ENCODE data around the gene MAPK7. TPM values are rescaled to one million over a fixed set of nuclear protein-coding genes. Genes with fewer than 3 reads are reported as not detected.

Gene MAPK7
- total and polyA plus RNA-seq, 10 of the 15 experiments (the other 5 are each of a cell fraction or from before 2014, with no cell fraction given) = 0.37 to 13.5 (median 5.6) TPM

DNA sequence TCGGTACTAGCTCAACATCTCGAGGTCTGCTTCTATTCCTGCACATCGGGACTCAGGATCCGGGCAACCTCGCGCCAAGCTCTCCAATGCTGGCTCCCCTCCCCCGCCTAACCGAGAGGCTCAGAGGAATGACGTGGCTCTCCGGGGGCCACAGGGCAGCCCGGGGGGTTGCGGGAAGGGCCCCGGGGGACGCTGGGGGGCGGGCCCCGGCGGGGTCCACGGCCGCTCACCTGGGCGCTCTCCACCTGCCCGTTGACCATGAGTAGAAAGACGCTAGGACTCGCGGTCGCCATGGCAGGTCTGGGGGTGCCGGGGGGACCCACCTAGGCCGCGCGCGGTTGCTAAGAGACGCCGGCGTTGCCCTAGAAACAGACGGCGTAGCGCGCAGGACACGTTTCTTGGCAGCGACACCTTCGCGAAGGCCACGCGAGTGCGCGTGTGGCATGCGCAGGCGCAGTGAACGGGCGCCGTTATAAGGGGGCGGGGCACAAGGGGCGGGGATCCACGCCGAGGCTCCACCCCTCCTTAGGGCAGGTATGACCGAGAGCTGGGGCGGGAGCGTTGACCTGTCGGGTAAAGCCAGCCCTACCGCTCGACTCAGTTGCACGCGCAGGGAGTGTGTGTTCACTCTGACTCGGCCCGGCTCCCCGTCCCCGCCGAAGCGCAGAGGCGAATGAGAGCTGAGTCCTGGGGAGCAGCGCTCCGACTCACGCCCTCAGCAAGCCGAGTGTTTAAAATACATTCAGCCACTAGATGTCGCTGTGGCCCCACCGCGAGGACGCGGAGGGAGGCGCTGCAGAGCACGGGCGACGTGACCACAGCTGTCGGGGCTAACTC lies 15.8 kb upstream of the MAPK7 start, which contains the start of gene B9D1 (continued):
- TF ChIP-seq ZNF207 (IDR thresholded peaks at IDR 0.05; ENCODE audit: borderline replicate concordance) (no peak), POU2F2 (IDR thresholded peaks at IDR 0.05; ENCODE audit: borderline replicate concordance, low read depth, low read length) (peak; percentile 41; the same call in 1 of the 3 replicates), ZNF217 (IDR thresholded peaks at IDR 0.05) (no peak), YBX1 (IDR thresholded peaks at IDR 0.05) (no peak), NR2C1 (IDR thresholded peaks at IDR 0.05) (no peak), SPI1 (IDR thresholded peaks at IDR 0.05; ENCODE audit: borderline replicate concordance, insufficient read depth, low read depth, low read length) (no peak), IKZF1 (conservative IDR thresholded peaks at IDR 0.05) (peak; percentile 58; the same call in 1 of the 2 replicates), SREBF2 (IDR thresholded peaks at IDR 0.05; ENCODE audit: low read length) (no peak), RCOR1 (conservative IDR thresholded peaks at IDR 0.05; ENCODE audit: low read depth, low read length) (no peak), MTA3 (IDR thresholded peaks at IDR 0.05; ENCODE audit: borderline replicate concordance, low read length) (no peak), STAT1 (conservative IDR thresholded peaks at IDR 0.05) (no peak), PML (IDR thresholded peaks at IDR 0.05; ENCODE audit: low read length) (no peak), SMAD5 (IDR thresholded peaks at IDR 0.05; ENCODE audit: low read depth) (no peak), MYC (IDR thresholded peaks at IDR 0.05; ENCODE audit: insufficient read depth, insufficient read length, insufficient replicate concordance, low read length, severe bottlenecking) (peak; percentile 49), CBX3 (IDR thresholded peaks at IDR 0.05; ENCODE audit: borderline replicate concordance, low read depth) (no peak), E2F8 (IDR thresholded peaks at IDR 0.05; ENCODE audit: low read depth, partially characterized antibody) (no peak), SMC3 (IDR thresholded peaks at IDR 0.05; ENCODE audit: borderline replicate concordance, low read length) (peak; percentile 86), RELB (IDR thresholded peaks at IDR 0.05; ENCODE audit: low read depth) (no peak), CBX5 (IDR thresholded peaks at IDR 0.05; ENCODE audit: low read depth) (no peak)
- TF ChIP-seq, protein P1, sequence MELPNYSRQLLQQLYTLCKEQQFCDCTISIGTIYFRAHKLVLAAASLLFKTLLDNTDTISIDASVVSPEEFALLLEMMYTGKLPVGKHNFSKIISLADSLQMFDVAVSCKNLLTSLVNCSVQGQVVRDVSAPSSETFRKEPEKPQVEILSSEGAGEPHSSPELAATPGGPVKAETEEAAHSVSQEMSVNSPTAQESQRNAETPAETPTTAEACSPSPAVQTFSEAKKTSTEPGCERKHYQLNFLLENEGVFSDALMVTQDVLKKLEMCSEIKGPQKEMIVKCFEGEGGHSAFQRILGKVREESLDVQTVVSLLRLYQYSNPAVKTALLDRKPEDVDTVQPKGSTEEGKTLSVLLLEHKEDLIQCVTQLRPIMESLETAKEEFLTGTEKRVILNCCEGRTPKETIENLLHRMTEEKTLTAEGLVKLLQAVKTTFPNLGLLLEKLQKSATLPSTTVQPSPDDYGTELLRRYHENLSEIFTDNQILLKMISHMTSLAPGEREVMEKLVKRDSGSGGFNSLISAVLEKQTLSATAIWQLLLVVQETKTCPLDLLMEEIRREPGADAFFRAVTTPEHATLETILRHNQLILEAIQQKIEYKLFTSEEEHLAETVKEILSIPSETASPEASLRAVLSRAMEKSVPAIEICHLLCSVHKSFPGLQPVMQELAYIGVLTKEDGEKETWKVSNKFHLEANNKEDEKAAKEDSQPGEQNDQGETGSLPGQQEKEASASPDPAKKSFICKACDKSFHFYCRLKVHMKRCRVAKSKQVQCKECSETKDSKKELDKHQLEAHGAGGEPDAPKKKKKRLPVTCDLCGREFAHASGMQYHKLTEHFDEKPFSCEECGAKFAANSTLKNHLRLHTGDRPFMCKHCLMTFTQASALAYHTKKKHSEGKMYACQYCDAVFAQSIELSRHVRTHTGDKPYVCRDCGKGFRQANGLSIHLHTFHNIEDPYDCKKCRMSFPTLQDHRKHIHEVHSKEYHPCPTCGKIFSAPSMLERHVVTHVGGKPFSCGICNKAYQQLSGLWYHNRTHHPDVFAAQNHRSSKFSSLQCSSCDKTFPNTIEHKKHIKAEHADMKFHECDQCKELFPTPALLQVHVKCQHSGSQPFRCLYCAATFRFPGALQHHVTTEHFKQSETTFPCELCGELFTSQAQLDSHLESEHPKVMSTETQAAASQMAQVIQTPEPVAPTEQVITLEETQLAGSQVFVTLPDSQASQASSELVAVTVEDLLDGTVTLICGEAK (IDR thresholded peaks at IDR 0.05; ENCODE audit: borderline replicate concordance) = peak; percentile 36; the same call in 1 of the 2 replicates
- TF ChIP-seq, protein P2, sequence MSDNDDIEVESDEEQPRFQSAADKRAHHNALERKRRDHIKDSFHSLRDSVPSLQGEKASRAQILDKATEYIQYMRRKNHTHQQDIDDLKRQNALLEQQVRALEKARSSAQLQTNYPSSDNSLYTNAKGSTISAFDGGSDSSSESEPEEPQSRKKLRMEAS (IDR thresholded peaks at IDR 0.05; ENCODE audit: low read depth, low read length) = peak; percentile 70; the same call in 1 of the 2 replicates
